HepG2 (cell line): ENCODE measurements around the gene C18orf54. TPM values are rescaled to one million over a fixed set of nuclear protein-coding genes. Genes with fewer than 3 reads are reported as not detected.

Experiments
- AHR ChIP-seq: IDR thresholded peaks from 2 replicates; pipeline ENCODE4 v1.6.1; 2018; ENCODE audit warnings: missing genetic modification reagents, missing compliant biosample characterization
- CBX5 ChIP-seq: sonication (generic); formaldehyde crosslinking; IDR thresholded peaks from 2 replicates; pipeline ENCODE4 v1.4.0; 2020; ENCODE audit warnings: missing genetic modification reagents, borderline replicate concordance
- IRF2 ChIP-seq: IDR thresholded peaks from 2 replicates; pipeline ENCODE4 v1.6.1; 2018; ENCODE audit warnings: missing genetic modification reagents, missing compliant biosample characterization
- JUNB ChIP-seq: sonication (generic); formaldehyde crosslinking; IDR thresholded peaks from 2 replicates; pipeline ENCODE4 v1.8.0; 2022; ENCODE audit warnings: missing genetic modification reagents, mild to moderate bottlenecking, borderline replicate concordance
- KAT2B ChIP-seq: fragments of 150-350 bp; IDR thresholded peaks from 2 replicates; pipeline ENCODE4 v1.6.1; 2014; ENCODE audit warnings: low read depth, low read length, borderline replicate concordance
- KMT2B ChIP-seq: IDR thresholded peaks from 2 replicates; pipeline ENCODE4 v1.6.1; 2016; ENCODE audit warnings: missing genetic modification reagents, missing compliant biosample characterization
- MAZ ChIP-seq, 2 experiments: sonication (generic) in 1 of 2; formaldehyde crosslinking in 1 of 2; IDR thresholded peaks; 2 replicates each; pipeline versions ENCODE4 v1.5.0 to v1.6.1; 2012 to 2020; ENCODE audit warnings: low read depth in 2 of 2, mild to moderate bottlenecking in 2 of 2, borderline replicate concordance in 1 of 2, improper control_type of control experiment in 1 of 2, low read length in 1 of 2, missing genetic modification reagents in 1 of 2, moderate library complexity in 1 of 2
- MYNN ChIP-seq: sonication (generic); formaldehyde crosslinking; IDR thresholded peaks from 2 replicates; pipeline ENCODE4 v1.4.0; 2020; ENCODE audit warnings: mild to moderate bottlenecking, low read depth, missing genetic modification reagents
- ONECUT2 ChIP-seq: sonication (generic); formaldehyde crosslinking; IDR thresholded peaks from 2 replicates; pipeline ENCODE4 v1.4.0; 2020; ENCODE audit warnings: missing genetic modification reagents
- SMARCE1 ChIP-seq: fragments of 450-650 bp; IDR thresholded peaks from 2 replicates; pipeline ENCODE4 v1.6.1; 2017; ENCODE audit warnings: borderline replicate concordance
- TARDBP ChIP-seq: sonication (generic); formaldehyde crosslinking; IDR thresholded peaks from 2 replicates; pipeline ENCODE4 v1.8.0; 2022; ENCODE audit warnings: mild to moderate bottlenecking, missing genetic modification reagents
- THAP11 ChIP-seq: IDR thresholded peaks from 2 replicates; pipeline ENCODE4 v1.6.1; 2016; ENCODE audit warnings: missing biosample characterization, missing genetic modification reagents
- ZNF251 ChIP-seq: sonication (generic); formaldehyde crosslinking; IDR thresholded peaks from 2 replicates; pipeline ENCODE4 v1.9.0; 2021; ENCODE audit warnings: mild to moderate bottlenecking, missing genetic modification reagents
- ZNF431 ChIP-seq: sonication (generic); formaldehyde crosslinking; IDR thresholded peaks from 2 replicates; pipeline ENCODE4 v1.9.0; 2022; ENCODE audit warnings: missing genetic modification reagents, low read depth, mild to moderate bottlenecking, borderline replicate concordance
- ZNF460 ChIP-seq: sonication (generic); formaldehyde crosslinking; IDR thresholded peaks from 2 replicates; pipeline ENCODE4 v1.5.1; 2020; ENCODE audit warnings: missing genetic modification reagents, mild to moderate bottlenecking, borderline replicate concordance
- ZNF557 ChIP-seq: sonication (generic); formaldehyde crosslinking; IDR thresholded peaks from 2 replicates; pipeline ENCODE4 v1.4.0; 2020; ENCODE audit warnings: missing genetic modification reagents
- ZNF713 ChIP-seq: sonication (generic); formaldehyde crosslinking; IDR thresholded peaks from 2 replicates; pipeline ENCODE4 v1.4.0; 2020; ENCODE audit warnings: mild to moderate bottlenecking, missing genetic modification reagents
- ZNF841 ChIP-seq: sonication (generic); formaldehyde crosslinking; IDR thresholded peaks from 2 replicates; pipeline ENCODE4 v1.8.1; 2023; ENCODE audit warnings: missing genetic modification reagents, borderline replicate concordance
- polyA plus RNA-seq, 8 experiments: library from polyadenylated mRNA; depleted of rRNA in 3 of 8; stranded (reverse) in 7 of 8; unstranded in 1 of 8; fragments of >200 nt; fragmentation: Illumina TruSeq in 4 of 8; extraction: Trizol in 4 of 8; gene quantifications; 2 replicates each; pipeline versions ENCODE4 v1.2.1 to v1.2.3, GENCODE V29; 2011 to 2016; ENCODE audit warnings: low read depth in 4 of 8, missing spikeins in 1 of 8, mixed read lengths in 1 of 8; ENCODE audit not compliant: insufficient read depth in 1 of 8
- total RNA-seq, 5 experiments: library from RNA; depleted of rRNA; stranded (reverse); fragments of >200 nt; fragmentation: Illumina TruSeq; extraction: Trizol; gene quantifications; 2 replicates each; pipeline ENCODE4 v1.2.3, GENCODE V29; 2016; ENCODE audit warnings: low read depth in 1 of 5
- TF ChIP-seq, protein P1 (sequence below): sonication (generic); formaldehyde crosslinking; IDR thresholded peaks from 2 replicates; pipeline ENCODE4 v1.4.0; 2020; ENCODE audit warnings: missing genetic modification reagents
- TF ChIP-seq, protein P2 (sequence below): sonication (generic); formaldehyde crosslinking; IDR thresholded peaks from 2 replicates; pipeline ENCODE4 v1.4.0; 2020; ENCODE audit warnings: missing genetic modification reagents, borderline replicate concordance
- TF ChIP-seq, protein P3 (sequence below): IDR thresholded peaks from 2 replicates; pipeline ENCODE4 v1.6.1; 2016; ENCODE audit warnings: mild to moderate bottlenecking, missing biosample characterization, missing genetic modification reagents
- TF ChIP-seq, protein P4 (sequence below): sonication (generic); formaldehyde crosslinking; IDR thresholded peaks from 2 replicates; pipeline ENCODE4 v1.4.0; 2020; ENCODE audit warnings: missing genetic modification reagents

The C18orf54 gene
- total and polyA plus RNA-seq, 2 of the 13 experiments (the other 11 are each of a cell fraction or from before 2014, with no cell fraction given) = 1.8 to 2.5 TPM

DNA sequence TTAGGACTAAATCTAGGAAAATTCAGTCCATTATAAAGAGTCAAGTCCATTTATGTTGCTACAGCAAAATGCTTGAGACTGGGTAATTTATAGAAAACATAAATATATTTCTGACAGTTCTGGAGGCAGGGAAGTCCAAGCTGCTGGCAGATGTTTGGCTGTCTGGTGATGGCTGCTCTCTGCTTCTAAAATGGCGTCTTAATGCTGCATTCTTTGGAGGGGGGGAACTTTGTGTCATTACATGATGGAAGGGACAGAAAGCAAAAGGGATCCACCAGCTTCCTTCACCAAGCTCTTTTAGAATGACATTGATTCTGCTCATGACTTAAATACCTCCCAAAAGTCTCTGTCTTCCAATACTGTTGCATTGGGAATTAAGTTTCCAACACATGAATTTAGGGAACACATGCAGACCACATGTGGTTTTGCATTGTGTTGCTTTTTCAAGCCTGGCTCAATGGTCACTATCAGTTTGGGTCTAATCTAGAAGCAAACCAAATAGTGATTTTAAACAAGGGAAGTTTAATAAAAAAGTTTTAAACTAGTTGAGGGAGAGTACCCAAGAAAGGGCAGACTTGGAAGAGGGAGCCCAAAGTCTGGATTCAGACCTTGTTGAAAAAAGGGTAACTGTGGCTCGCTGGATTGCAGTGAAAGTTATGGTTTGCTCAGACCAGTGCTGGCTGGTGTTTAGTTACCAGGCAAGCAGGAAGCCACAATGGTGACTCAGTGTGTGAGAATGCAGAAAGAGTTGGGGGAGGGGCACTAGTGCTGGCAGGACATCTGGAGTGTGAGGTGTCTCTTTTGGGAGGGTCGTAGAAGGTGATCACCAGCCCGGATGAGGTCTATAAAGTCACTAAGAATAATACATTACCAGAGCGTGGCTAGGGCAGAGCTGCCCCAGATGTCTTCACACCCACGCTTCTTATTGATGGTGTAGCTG is 30.8 kb downstream of the C18orf54 start (continued):
- TF ChIP-seq MYNN (CRISPR knock-in tag) (no peak), ZNF431 (CRISPR knock-in tag) (no peak), KAT2B (no peak), ZNF713 (CRISPR knock-in tag) (no peak), JUNB (CRISPR knock-in tag) (peak; percentile 91; the same call in 1 of the 2 replicates), AHR (CRISPR knock-in tag) (no peak), IRF2 (CRISPR knock-in tag) (no peak), ZNF251 (CRISPR knock-in tag) (no peak), SMARCE1 (no peak), MAZ (IDR thresholded peaks at IDR 0.05; ENCODE audit: borderline replicate concordance, low read depth, low read length) (no peak), MAZ (CRISPR knock-in tag; IDR thresholded peaks at IDR 0.05; ENCODE audit: low read depth) (no peak), ZNF841 (CRISPR knock-in tag) (no peak), TARDBP (no peak), KMT2B (CRISPR knock-in tag) (no peak), THAP11 (CRISPR knock-in tag) (no peak), ZNF557 (CRISPR knock-in tag) (no peak), ONECUT2 (CRISPR knock-in tag) (no peak), CBX5 (CRISPR knock-in tag) (0 out of 2 replicates have a peak, but pooled peaks have one; percentile 45), ZNF460 (CRISPR knock-in tag) (no peak)
- TF ChIP-seq, protein P1, sequence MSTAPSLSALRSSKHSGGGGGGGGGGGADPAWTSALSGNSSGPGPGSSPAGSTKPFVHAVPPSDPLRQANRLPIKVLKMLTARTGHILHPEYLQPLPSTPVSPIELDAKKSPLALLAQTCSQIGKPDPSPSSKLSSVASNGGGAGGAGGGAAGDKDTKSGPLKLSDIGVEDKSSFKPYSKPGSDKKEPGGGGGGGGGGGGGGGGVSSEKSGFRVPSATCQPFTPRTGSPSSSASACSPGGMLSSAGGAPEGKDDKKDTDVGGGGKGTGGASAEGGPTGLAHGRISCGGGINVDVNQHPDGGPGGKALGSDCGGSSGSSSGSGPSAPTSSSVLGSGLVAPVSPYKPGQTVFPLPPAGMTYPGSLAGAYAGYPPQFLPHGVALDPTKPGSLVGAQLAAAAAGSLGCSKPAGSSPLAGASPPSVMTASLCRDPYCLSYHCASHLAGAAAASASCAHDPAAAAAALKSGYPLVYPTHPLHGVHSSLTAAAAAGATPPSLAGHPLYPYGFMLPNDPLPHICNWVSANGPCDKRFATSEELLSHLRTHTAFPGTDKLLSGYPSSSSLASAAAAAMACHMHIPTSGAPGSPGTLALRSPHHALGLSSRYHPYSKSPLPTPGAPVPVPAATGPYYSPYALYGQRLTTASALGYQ = no peak
- TF ChIP-seq, protein P2, sequence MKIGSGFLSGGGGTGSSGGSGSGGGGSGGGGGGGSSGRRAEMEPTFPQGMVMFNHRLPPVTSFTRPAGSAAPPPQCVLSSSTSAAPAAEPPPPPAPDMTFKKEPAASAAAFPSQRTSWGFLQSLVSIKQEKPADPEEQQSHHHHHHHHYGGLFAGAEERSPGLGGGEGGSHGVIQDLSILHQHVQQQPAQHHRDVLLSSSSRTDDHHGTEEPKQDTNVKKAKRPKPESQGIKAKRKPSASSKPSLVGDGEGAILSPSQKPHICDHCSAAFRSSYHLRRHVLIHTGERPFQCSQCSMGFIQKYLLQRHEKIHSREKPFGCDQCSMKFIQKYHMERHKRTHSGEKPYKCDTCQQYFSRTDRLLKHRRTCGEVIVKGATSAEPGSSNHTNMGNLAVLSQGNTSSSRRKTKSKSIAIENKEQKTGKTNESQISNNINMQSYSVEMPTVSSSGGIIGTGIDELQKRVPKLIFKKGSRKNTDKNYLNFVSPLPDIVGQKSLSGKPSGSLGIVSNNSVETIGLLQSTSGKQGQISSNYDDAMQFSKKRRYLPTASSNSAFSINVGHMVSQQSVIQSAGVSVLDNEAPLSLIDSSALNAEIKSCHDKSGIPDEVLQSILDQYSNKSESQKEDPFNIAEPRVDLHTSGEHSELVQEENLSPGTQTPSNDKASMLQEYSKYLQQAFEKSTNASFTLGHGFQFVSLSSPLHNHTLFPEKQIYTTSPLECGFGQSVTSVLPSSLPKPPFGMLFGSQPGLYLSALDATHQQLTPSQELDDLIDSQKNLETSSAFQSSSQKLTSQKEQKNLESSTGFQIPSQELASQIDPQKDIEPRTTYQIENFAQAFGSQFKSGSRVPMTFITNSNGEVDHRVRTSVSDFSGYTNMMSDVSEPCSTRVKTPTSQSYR (CRISPR knock-in tag) = peak; percentile 99
- TF ChIP-seq, protein P3, sequence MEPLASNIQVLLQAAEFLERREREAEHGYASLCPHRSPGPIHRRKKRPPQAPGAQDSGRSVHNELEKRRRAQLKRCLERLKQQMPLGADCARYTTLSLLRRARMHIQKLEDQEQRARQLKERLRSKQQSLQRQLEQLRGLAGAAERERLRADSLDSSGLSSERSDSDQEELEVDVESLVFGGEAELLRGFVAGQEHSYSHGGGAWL (CRISPR knock-in tag) = no peak
- TF ChIP-seq, protein P4, sequence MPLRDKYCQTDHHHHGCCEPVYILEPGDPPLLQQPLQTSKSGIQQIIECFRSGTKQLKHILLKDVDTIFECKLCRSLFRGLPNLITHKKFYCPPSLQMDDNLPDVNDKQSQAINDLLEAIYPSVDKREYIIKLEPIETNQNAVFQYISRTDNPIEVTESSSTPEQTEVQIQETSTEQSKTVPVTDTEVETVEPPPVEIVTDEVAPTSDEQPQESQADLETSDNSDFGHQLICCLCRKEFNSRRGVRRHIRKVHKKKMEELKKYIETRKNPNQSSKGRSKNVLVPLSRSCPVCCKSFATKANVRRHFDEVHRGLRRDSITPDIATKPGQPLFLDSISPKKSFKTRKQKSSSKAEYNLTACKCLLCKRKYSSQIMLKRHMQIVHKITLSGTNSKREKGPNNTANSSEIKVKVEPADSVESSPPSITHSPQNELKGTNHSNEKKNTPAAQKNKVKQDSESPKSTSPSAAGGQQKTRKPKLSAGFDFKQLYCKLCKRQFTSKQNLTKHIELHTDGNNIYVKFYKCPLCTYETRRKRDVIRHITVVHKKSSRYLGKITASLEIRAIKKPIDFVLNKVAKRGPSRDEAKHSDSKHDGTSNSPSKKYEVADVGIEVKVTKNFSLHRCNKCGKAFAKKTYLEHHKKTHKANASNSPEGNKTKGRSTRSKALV = no peak
